Astrocyte (in vitro differentiated cells and primary cell): ENCODE measurements around the gene ADCY2. TPM values are rescaled to one million over a fixed set of nuclear protein-coding genes. Genes with fewer than 3 reads are reported as not detected.

Experiments
- DNase-seq: peaks from one replicate; pipeline ENCODE4 v3.0.0-alpha.2; 2010; ENCODE audit warnings: low read depth
- FAIRE-seq: peaks from 2 replicates; lab custom pipeline; 2011; peaks lifted over from hg19 to GRCh38; lab: Jason Lieb, UNC
- H2AFZ ChIP-seq: 2 replicates; pipeline ENCODE4 v1.6.0; 2012; ENCODE audit warnings: low read depth, low read length, inconsistent platforms
- H3K27ac ChIP-seq: 2 replicates; pipeline ENCODE4 v1.5.1; 2011; ENCODE audit warnings: low read depth, low read length, inconsistent platforms
- H3K27me3 ChIP-seq: 2 replicates; pipeline ENCODE4 v1.6.0; 2011; ENCODE audit warnings: low read length, inconsistent platforms; ENCODE audit not compliant: insufficient read depth
- H3K36me3 ChIP-seq: 2 replicates; pipeline ENCODE4 v1.5.1; 2011; ENCODE audit warnings: low read length, inconsistent platforms; ENCODE audit not compliant: insufficient read depth
- H3K4me1 ChIP-seq: 2 replicates; pipeline ENCODE4 v1.5.1; 2011; ENCODE audit warnings: low read length, inconsistent platforms; ENCODE audit not compliant: insufficient read depth
- H3K4me2 ChIP-seq: 2 replicates; pipeline ENCODE4 v1.6.0; 2012; ENCODE audit warnings: low read length, inconsistent platforms
- H3K4me3 ChIP-seq: 2 replicates; pipeline ENCODE4 v1.5.1; 2011; ENCODE audit warnings: low read depth, mild to moderate bottlenecking, low read length, inconsistent platforms; ENCODE audit not compliant: insufficient read depth
- H3K79me2 ChIP-seq: 2 replicates; pipeline ENCODE4 v1.6.0; 2012; ENCODE audit warnings: mild to moderate bottlenecking, low read length, inconsistent platforms; ENCODE audit not compliant: insufficient read depth
- H3K9ac ChIP-seq: 2 replicates; pipeline ENCODE4 v1.6.0; 2012; ENCODE audit warnings: mild to moderate bottlenecking, low read length, inconsistent platforms
- H3K9me3 ChIP-seq: 2 replicates; pipeline ENCODE4 v1.5.1; 2012; ENCODE audit warnings: low read depth, mild to moderate bottlenecking, low read length, inconsistent platforms; ENCODE audit not compliant: insufficient read depth
- H4K20me1 ChIP-seq: 2 replicates; pipeline ENCODE4 v1.6.0; 2012; ENCODE audit warnings: low read length, inconsistent platforms; ENCODE audit not compliant: insufficient read depth
- H3K27ac Mint-ChIP-seq: one replicate; pipeline ENCODE4 v1.8.0; 2021; ENCODE audit warnings: mild to moderate bottlenecking, mixed read lengths; ENCODE audit not compliant: unreplicated experiment
- H3K27me3 Mint-ChIP-seq: one replicate; pipeline ENCODE4 v1.8.0; 2021; ENCODE audit warnings: low read depth, mixed read lengths; ENCODE audit not compliant: unreplicated experiment
- H3K36me3 Mint-ChIP-seq: one replicate; pipeline ENCODE4 v1.8.0; 2021; ENCODE audit warnings: low read depth, mixed read lengths; ENCODE audit not compliant: unreplicated experiment
- H3K4me1 Mint-ChIP-seq: one replicate; pipeline ENCODE4 v1.8.0; 2021; ENCODE audit warnings: low read depth, mixed read lengths; ENCODE audit not compliant: unreplicated experiment
- H3K4me3 Mint-ChIP-seq: one replicate; pipeline ENCODE4 v1.8.0; 2021; ENCODE audit warnings: mild to moderate bottlenecking, moderate library complexity, mixed read lengths; ENCODE audit not compliant: unreplicated experiment
- H3K9me3 Mint-ChIP-seq: one replicate; pipeline ENCODE4 v1.8.0; 2021; ENCODE audit warnings: mild to moderate bottlenecking, mixed read lengths; ENCODE audit not compliant: unreplicated experiment
- EZH2 ChIP-seq: IDR thresholded peaks from 2 replicates; pipeline ENCODE4 v1.6.1; 2012; ENCODE audit warnings: mild to moderate bottlenecking, low read length, inconsistent platforms; ENCODE audit not compliant: insufficient read depth
- total RNA-seq: library from RNA; stranded (reverse); gene quantifications from 2 replicates; pipeline ENCODE4 v1.2.1, GENCODE V29; 2021
- TF ChIP-seq, protein P1 (sequence below): IDR thresholded peaks from 2 replicates; pipeline ENCODE4 v1.5.1; 2011; ENCODE audit warnings: low read depth, mild to moderate bottlenecking, inconsistent platforms, low read length, moderate library complexity; ENCODE audit not compliant: insufficient read depth

The ADCY2 gene
- total RNA-seq, 1 donor from 2014 or later = 5.7 TPM

GRCh38 chr5:7759257-7759871 is 363.4 kb downstream of the ADCY2 start:
- DNase-seq = no peak
- H2AFZ ChIP-seq = no peak overlapping the region
- H3K4me3 ChIP-seq = no peak overlapping the region
- no peak overlapping the region for H3K9ac ChIP-seq
- H3K27me3 Mint-ChIP-seq = no peaks in the 10 kb centered on the region
- H3K36me3 Mint-ChIP-seq = peaks cover 1% of the 10 kb centered on the region
- peaks cover 11% of the 10 kb centered on the region for H3K4me1 Mint-ChIP-seq
- no peaks in the 10 kb centered on the region for H3K9me3 ChIP-seq
- H3K4me1 ChIP-seq = no peaks in the 10 kb centered on the region
- no peak overlapping the region for H3K27ac ChIP-seq
- no peaks in the 10 kb centered on the region for H3K9me3 Mint-ChIP-seq
- H3K27ac Mint-ChIP-seq = no peak overlapping the region
- H4K20me1 ChIP-seq = no peaks in the 10 kb centered on the region
- no peak for FAIRE-seq
- H3K79me2 ChIP-seq = no peaks in the 10 kb centered on the region
- H3K4me3 Mint-ChIP-seq = no peak overlapping the region
- TF ChIP-seq EZH2 = no peak
- TF ChIP-seq, protein P1, sequence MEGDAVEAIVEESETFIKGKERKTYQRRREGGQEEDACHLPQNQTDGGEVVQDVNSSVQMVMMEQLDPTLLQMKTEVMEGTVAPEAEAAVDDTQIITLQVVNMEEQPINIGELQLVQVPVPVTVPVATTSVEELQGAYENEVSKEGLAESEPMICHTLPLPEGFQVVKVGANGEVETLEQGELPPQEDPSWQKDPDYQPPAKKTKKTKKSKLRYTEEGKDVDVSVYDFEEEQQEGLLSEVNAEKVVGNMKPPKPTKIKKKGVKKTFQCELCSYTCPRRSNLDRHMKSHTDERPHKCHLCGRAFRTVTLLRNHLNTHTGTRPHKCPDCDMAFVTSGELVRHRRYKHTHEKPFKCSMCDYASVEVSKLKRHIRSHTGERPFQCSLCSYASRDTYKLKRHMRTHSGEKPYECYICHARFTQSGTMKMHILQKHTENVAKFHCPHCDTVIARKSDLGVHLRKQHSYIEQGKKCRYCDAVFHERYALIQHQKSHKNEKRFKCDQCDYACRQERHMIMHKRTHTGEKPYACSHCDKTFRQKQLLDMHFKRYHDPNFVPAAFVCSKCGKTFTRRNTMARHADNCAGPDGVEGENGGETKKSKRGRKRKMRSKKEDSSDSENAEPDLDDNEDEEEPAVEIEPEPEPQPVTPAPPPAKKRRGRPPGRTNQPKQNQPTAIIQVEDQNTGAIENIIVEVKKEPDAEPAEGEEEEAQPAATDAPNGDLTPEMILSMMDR = no peak
- no peaks in the 10 kb centered on the region for H3K36me3 ChIP-seq
- no peaks in the 10 kb centered on the region for H3K27me3 ChIP-seq
- no peak overlapping the region for H3K4me2 ChIP-seq

DNA sequence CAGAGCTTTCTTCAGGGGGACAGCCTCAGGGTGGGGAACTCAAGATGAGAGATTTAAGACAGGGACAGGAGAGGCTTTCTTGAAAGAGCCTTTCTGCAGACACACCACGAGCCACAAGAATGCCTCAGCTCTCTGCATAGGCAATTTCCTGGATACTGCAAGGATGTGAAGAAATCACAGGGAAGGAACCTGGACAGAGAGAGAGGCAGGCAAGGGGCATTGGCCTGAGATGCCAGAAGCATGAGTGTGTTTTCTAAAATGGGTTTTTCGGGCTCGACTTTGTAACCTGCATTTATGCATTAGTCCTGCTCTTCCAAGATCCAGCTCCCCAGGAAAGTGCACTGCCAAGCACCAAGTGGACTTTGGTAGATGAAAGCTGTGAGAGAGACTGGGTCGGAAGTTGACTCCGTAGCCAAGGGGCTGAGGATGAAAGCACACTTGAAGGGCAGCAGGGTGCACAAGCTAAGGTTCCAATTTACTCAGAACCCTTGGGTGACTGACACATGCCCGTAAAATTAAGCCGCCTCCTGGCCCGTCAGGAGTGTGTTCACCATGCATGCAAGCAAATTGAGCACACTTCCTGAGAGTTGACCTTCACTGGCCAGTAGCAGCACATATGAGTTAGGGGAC is 364.1 kb downstream of the ADCY2 start:
- Histone ChIP-seq H3K4me3 (no peak overlapping the region), H3K4me1 (no peaks in the 10 kb centered on the region), H3K9me3 (no peaks in the 10 kb centered on the region), H3K79me2 (no peaks in the 10 kb centered on the region), H3K27me3 (no peaks in the 10 kb centered on the region), H4K20me1 (no peaks in the 10 kb centered on the region), H3K4me2 (no peak overlapping the region), H3K27ac (no peak overlapping the region), H3K9ac (no peak overlapping the region), H3K36me3 (no peaks in the 10 kb centered on the region), H2AFZ (no peak overlapping the region)
- TF ChIP-seq, protein P1 = no peak
- no peak for TF ChIP-seq EZH2
- Mint-ChIP-seq H3K4me3 (no peak overlapping the region), H3K36me3 (peaks cover 1% of the 10 kb centered on the region), H3K9me3 (no peaks in the 10 kb centered on the region), H3K27me3 (no peaks in the 10 kb centered on the region), H3K27ac (no peak overlapping the region), H3K4me1 (peaks cover 11% of the 10 kb centered on the region)
- no peak for DNase-seq
- no peak for FAIRE-seq

DNA sequence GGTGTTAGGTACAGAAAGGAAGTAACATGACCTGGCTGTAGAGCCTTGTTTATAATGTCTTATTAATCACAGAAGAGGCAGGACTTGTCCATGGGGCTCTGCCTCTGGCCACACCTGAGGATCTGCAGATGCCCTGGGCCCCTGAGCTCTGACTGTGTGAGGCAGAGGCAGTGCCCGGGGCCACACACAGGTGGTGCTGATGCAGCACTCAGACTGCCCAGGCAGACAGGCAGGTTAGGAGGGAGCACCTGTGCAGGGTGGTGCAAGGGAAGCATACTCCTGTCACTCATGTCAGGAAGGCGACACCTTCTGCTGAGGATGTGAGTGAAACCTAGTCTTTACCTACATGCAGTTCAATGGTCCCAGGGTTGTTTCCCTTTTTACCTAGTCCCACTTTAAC is 366.3 kb downstream of the ADCY2 start:
- H3K9me3 ChIP-seq = no peaks in the 10 kb centered on the region
- H3K27me3 ChIP-seq = no peaks in the 10 kb centered on the region
- no peak overlapping the region for H3K4me3 Mint-ChIP-seq
- FAIRE-seq (no peak), DNase-seq (no peak)
- H3K9ac ChIP-seq = no peak overlapping the region
- no peaks in the 10 kb centered on the region for H3K9me3 Mint-ChIP-seq
- H3K27ac Mint-ChIP-seq = no peak overlapping the region
- H3K4me1 Mint-ChIP-seq = peaks cover 27% of the 10 kb centered on the region
- TF ChIP-seq, protein P1 = no peak
- TF ChIP-seq EZH2 = no peak
- H3K27ac ChIP-seq = no peak overlapping the region
- H3K4me1 ChIP-seq = peaks cover 3% of the 10 kb centered on the region
- H3K79me2 ChIP-seq = no peaks in the 10 kb centered on the region
- no peaks in the 10 kb centered on the region for H3K36me3 ChIP-seq
- no peak overlapping the region for H3K4me2 ChIP-seq
- H3K36me3 Mint-ChIP-seq = peaks cover 1% of the 10 kb centered on the region
- H2AFZ ChIP-seq = no peak overlapping the region
- H3K27me3 Mint-ChIP-seq = no peaks in the 10 kb centered on the region
- no peak overlapping the region for H3K4me3 ChIP-seq
- H4K20me1 ChIP-seq = no peaks in the 10 kb centered on the region
